DMS153 (cell line): Measurements from ENCODE around the gene TRAPPC2L.

ENCODE experiments used
- DNase-seq: peaks from one replicate; lab custom pipeline; 2025; lab: John Stamatoyannopoulos, UW

Gene TRAPPC2L

DNA sequence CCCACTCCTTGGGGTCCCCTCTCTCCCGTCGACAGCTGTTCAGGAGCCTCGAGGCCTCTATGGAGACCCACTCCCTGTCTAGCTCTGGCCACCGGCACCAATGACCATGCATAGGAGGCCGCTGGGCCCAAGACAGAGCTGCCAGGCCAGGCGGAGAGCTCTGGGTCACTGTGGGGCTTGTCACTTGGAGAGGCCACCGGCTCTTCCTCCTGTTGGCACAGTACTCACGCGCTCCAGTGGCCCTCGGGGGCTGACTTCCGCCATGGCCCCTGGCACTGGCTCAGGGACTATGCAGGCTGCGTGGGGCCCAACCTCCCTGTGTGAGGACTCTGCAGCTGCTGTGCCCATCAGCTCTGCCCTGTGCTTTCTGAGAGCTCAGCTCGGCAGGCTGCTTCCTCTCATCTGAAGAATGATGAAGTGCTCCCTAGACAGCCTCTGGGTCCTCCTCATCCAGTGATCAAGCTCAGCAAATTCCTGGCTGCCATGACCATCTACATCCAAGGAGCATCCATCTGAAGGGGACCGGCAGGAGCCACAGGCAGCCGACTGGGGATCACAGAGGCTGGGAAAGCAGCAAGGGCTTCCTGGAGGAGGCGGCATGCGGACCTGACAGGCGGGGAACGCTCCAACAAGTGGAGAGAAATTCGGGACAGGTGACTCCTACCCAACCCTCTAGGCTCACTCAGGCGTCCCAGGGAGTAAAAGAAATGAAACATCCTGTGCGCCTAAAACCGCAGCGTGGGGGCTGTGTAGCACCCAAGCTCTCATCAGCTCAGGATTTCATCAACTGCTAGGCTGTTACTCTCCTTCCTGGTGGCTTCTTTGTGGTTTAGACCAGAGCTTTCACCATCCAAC lies 17.0 kb upstream of the TRAPPC2L start:
- DNase-seq = no peak

- no peak for DNase-seq
Measured at GRCh38 chr16:88840600-88841215, 16.2 kb upstream of the TRAPPC2L start.

- DNase-seq = no peak
Measured at GRCh38 chr16:88841521-88842307, 15.2 kb upstream of the TRAPPC2L start.

- DNase-seq = no peak
Measured at GRCh38 chr16:88842308-88842756, 14.6 kb upstream of the TRAPPC2L start.

GRCh38 chr16:88842806-88843205 lies 14.1 kb upstream of the TRAPPC2L start:
- DNase-seq = no peak

GRCh38 chr16:88843256-88843655 lies 13.7 kb upstream of the TRAPPC2L start:
- no peak for DNase-seq

GRCh38 chr16:88844419-88845036 lies 12.4 kb upstream of the TRAPPC2L start:
- no peak for DNase-seq

- no peak for DNase-seq
Measured at GRCh38 chr16:88846088-88846487, 10.8 kb upstream of the TRAPPC2L start.

- DNase-seq = no peak
Measured at GRCh38 chr16:88847654-88848053, 9.3 kb upstream of the TRAPPC2L start.

DNA sequence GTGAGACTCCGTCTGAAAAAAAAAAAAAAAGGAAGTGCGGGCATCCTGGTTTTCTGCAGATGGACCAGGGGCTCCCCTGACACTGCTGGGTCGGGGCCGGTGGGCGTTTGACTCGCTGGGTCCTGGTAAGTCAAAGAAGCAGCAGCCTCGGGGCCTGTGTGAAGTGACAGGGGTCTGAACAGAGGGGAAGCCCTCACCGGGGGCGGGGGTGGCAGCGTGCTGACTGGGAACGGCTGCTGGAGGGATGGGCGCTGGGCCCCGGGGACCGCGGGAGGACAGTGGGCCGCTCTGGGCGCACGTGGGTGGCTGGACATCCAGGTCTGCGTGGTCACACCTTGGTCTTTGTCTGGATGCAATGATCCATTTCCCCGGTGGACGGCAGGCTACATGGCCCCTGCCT lies 8.4 kb upstream of the TRAPPC2L start:
- no peak for DNase-seq

GRCh38 chr16:88850531-88851199 lies 6.3 kb upstream of the TRAPPC2L start:
- no peak for DNase-seq

DNA sequence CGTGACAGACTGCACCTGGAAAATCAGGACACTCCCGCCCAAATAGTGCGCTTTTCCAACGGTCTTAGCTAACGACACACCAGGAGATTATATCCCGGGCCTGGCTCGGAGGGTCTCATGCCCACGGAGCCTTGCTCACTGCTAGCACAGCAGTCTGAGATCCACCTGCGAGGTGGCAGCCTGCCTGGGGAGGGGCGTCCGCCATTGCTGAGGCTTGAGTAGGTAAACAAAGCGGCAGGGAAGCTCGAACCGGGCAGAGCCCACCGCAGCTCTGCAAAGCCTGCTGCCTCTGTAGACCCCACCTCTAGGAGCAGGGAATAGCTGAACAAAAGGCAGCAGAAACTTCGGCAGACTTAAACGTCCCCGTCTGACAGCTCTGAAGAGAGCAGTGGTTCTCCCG lies 5.3 kb upstream of the TRAPPC2L start:
- no peak for DNase-seq

DNA sequence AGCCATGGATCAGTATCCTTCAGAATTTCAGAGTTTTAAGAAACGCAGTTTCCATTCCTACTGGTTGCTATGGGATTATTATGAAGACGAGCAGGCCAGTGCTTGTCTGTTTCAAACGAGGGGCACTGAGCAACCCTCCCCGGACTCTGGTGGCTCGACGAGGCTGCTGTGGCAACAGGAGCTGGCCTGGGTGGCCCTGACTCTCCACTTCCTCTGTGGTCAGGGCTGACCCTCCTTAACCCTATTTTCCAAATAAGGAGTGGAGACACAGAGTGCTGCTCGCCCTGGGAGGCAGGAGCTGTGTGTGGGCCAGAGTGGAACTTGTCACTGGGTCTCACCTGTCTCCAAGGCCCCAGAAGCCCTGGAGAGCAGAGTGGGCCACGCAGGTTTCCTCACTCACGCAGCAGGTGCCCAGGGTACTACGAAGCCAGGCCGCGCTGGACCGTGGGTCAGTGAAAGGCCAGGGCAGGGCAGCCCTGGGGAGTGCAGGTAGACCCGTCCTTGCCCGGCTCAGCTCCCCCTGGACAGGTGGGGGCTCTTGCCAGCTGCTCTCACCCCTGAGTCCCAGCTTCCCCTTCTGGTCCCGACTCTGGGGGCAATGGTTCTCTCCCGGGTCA lies 3.5 kb upstream of the TRAPPC2L start:
- DNase-seq = no peak

- no peak for DNase-seq
Measured at GRCh38 chr16:88854306-88855111, 2.4 kb upstream of the TRAPPC2L start.

- no peak for DNase-seq
Measured at GRCh38 chr16:88855176-88855575, 1.8 kb upstream of the TRAPPC2L start.

DNA sequence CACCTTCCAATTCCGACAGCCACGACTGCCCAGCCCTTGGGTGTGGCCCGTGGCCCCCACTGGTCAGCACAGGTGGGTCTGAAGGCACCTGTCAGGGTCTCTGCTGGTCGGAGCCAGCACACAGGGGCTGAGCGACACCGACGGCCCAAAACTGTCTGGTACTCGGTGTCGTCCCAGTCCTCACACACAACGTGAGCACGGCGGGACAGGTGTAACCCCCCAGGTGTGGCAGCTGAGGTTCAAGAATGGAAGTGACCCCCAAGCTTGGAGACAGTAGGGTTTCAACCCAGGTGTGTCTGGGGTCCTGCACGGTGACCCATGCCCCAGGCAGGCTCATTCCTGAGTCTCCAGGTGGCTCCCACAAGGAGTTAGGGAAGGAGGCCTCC lies 1.2 kb upstream of the TRAPPC2L start:
- DNase-seq = no peak

- no peak for DNase-seq
Measured at GRCh38 chr16:88856122-88856827, 652 bp upstream of the TRAPPC2L start.

GRCh38 chr16:88857728-88858339 lies 907 bp downstream of the TRAPPC2L start:
- DNase-seq = no peak

DNA sequence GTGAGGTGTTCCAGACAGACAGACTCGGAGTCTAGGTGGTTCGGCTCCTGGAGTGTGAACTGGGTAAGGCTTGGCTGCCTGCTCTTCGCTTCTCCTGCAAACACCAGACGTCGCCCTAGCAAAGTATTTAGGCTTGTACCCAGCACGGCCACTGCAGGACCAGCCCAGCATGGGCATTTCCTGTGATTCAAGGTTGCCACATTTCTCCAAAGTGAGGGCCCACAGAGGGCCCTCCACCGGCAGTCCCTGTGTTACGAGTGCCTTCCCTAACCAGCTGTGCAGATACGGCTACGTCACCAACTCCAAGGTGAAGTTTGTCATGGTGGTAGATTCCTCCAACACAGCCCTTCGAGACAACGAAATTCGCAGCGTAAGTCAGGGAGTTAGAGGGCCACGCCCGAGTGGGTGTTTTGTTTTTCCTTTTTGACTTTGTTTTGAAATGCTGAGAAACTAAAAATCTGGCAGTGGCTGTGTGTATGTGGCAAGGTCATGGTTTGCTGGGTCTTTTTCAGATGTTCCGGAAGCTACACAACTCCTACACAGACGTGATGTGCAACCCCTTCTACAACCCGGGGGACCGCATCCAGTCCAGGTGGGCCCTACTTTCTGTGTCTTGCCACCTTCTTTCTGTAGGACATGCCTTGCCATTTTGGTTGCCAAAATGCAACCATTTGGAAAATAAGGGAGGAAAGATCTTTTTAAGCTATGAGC lies 2.6 kb downstream of the TRAPPC2L start:
- DNase-seq = no peak
